ENCODE data around the gene CALU. TPM values are rescaled to one million over a fixed set of nuclear protein-coding genes. Genes with fewer than 3 reads are reported as not detected.

CALU gene
- total RNA-seq, 1 donor from 2014 or later = 280 TPM

GRCh38 chr7:128737867-128738385 is 1.2 kb upstream of the CALU start:
- DNase-seq (ENCODE audit: low read depth) (peak; percentile 87), FAIRE-seq (no peak)
- no peak for TF ChIP-seq CTCF (IDR thresholded peaks at IDR 0.05; ENCODE audit: insufficient read depth, low read length, severe bottlenecking)
- no peak overlapping the region for H3K4me3 ChIP-seq (ENCODE audit: low read depth, low read length)
- no peaks in the 10 kb centered on the region for H3K36me3 ChIP-seq (ENCODE audit: control insufficient read depth, insufficient read depth, low read length)
- H3K27me3 ChIP-seq (ENCODE audit: control insufficient read depth, insufficient read depth, low read length) = no peaks in the 10 kb centered on the region

GRCh38 chr7:128738570-128739047 is 550 bp upstream of the CALU start:
- TF ChIP-seq CTCF (IDR thresholded peaks at IDR 0.05; ENCODE audit: insufficient read depth, low read length, severe bottlenecking) = no peak
- Histone ChIP-seq H3K36me3 (ENCODE audit: control insufficient read depth, insufficient read depth, low read length) (no peaks in the 10 kb centered on the region), H3K27me3 (ENCODE audit: control insufficient read depth, insufficient read depth, low read length) (no peaks in the 10 kb centered on the region), H3K4me3 (ENCODE audit: low read depth, low read length) (peak overlapping the region; percentile 99)
- DNase-seq (ENCODE audit: low read depth) (no peak), FAIRE-seq (no peak)

GRCh38 chr7:128739990-128740682 is 977 bp downstream of the CALU start:
- Histone ChIP-seq H3K4me3 (ENCODE audit: low read depth, low read length) (peak overlapping the region; percentile 99), H3K27me3 (ENCODE audit: control insufficient read depth, insufficient read depth, low read length) (no peaks in the 10 kb centered on the region), H3K36me3 (ENCODE audit: control insufficient read depth, insufficient read depth, low read length) (no peaks in the 10 kb centered on the region)
- TF ChIP-seq CTCF (IDR thresholded peaks at IDR 0.05; ENCODE audit: insufficient read depth, low read length, severe bottlenecking) = no peak
- FAIRE-seq = no peak
- DNase-seq (ENCODE audit: low read depth) = no peak

- Histone ChIP-seq H3K36me3 (ENCODE audit: control insufficient read depth, insufficient read depth, low read length) (no peaks in the 10 kb centered on the region), H3K27me3 (ENCODE audit: control insufficient read depth, insufficient read depth, low read length) (no peaks in the 10 kb centered on the region), H3K4me3 (ENCODE audit: low read depth, low read length) (no peak overlapping the region)
- no peak for TF ChIP-seq CTCF (IDR thresholded peaks at IDR 0.05; ENCODE audit: insufficient read depth, low read length, severe bottlenecking)
- FAIRE-seq = no peak
- DNase-seq (ENCODE audit: low read depth) = no peak
Measured at GRCh38 chr7:128740996-128741395, 1.8 kb downstream of the CALU start.

- no peak for TF ChIP-seq CTCF (IDR thresholded peaks at IDR 0.05; ENCODE audit: insufficient read depth, low read length, severe bottlenecking)
- no peak for DNase-seq (ENCODE audit: low read depth)
- Histone ChIP-seq H3K36me3 (ENCODE audit: control insufficient read depth, insufficient read depth, low read length) (no peaks in the 10 kb centered on the region), H3K27me3 (ENCODE audit: control insufficient read depth, insufficient read depth, low read length) (no peaks in the 10 kb centered on the region), H3K4me3 (ENCODE audit: low read depth, low read length) (no peak overlapping the region)
- no peak for FAIRE-seq
Measured at GRCh38 chr7:128741491-128741890, 2.3 kb downstream of the CALU start.

Measured in bronchial epithelial cell (primary cell).